NCI-H510A treated with DMSO at 0.1 percent for 48 hours (cell line): ENCODE data around the gene ARRB1.

Source experiments
- DNase-seq: peaks from one replicate; lab custom pipeline; 2025; lab: John Stamatoyannopoulos, UW

ARRB1 gene

DNA sequence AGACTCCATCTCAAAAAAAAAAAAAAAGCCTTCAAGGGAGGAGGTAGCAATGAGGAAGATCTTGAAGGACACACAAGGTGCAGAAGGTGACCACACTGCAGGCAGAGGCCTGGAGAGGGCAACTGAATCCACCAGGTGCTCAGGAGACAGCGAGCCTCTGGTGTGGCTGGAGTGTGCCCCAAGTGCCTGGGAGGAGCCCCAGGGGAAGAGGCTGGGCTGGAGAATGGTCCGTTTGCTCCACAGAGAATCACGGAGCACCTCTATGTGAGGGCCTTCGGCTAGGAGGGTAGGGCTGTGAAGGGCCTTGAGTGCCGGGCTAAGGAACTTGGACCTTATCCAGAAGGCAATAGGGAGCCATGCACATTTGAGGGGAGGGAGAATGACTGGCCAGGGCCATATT, 50.3 kb downstream of the ARRB1 start:
- no peak for DNase-seq

DNA sequence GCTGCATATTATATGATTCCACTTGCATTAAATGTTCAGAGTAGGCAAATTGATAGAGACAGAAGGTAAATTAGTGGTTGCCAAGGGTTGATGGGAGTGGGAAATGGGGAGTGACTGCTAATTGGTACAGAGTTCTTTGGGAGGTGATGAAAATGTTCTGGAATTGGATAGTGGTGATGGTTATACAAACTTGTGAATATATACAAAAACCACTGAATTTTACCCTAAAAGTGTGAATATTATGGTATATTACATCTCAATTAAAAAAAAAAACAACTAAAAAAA, 52.5 kb downstream of the ARRB1 start:
- DNase-seq = no peak

DNA sequence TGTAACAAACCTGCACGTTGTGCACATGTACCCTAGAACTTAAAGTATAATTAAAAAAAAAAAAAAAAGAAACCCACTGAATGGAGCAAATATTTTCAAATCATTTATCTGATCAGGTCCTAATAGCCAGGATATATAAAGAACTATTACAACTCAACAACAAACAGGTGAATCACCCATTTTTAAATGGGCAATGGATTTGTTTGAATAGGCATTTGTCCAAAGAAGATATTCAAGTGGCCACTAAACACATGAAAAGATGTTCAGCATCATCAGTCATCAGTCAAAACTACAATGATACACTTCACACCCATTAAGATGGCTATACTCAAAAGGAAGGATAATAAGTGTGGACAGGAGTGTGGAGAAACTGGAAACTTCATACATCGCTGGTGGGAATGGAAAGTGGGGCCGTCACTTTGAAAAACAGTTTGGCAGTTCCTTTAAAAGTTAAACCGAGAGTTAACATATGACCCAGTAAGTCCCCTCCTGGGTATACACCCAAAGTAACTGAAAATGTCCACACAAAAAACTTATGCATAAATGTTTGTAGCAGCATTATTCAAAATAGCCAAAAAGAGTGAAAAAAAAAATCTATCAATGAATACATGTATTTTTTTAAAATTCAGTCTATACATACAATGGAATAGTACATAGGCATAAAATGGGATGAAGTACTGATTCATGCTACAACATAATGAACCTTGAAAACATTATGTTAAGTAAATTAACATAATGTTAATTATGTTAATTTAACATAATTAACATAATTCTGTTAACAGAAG, 53.1 kb downstream of the ARRB1 start:
- DNase-seq = peak; percentile 93

DNA sequence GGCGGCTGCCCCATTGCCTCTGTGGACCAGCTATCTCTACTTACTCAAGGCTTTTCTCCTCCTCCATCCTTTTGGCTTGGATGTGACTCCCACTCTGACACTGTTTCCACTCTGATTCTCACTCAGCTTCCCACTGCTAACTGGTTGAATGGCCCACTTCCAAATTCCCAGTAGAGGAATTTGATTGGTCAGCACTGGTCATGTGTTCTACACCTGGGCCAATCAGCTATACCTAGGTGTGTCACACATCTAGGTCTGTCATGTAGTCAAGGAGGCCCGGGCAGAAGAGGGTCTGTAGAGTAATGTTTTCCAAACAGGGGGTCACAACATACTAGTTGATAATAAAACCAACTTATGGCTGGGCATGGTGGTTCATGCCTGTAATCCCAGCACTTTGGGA, 57.6 kb downstream of the ARRB1 start:
- no peak for DNase-seq

DNA sequence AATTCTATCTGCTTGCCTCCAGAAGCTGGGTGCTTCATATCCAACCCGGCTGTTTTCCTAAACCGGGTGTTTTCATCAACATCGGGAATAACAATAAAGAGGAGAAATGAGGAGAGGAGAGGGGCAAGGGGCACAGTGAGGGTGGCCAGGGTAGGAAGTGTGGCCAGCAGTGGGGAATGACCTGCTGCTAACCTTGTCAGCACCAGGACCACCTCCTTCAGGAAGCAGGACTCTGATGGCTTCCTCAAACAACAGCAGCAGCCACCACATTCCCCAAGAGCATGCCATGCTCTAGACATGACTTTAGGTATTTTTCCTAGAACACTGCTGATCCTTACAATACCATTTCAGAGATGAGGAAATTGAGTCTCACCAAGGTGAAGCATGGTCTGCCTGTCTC, 58.5 kb downstream of the ARRB1 start:
- no peak for DNase-seq

DNA sequence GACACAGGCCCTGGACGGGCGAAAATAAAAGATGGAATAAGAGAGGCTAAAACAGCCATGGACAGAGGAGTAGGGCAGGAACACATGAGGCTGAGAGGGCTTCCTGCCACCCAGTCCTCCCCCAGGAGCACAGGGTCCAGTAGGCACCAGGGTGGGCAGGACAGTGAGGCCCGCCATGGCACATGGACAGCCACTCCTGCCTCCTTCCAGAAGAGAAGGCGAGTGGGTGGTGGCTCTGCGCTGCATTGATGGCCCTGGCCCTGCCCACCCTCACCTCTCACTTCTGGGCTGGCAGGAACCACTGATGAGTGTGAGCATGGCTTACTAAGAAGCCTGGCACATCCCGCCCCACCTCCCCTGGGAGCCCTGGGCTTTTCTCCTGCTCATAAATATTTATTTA, 59.7 kb downstream of the ARRB1 start:
- no peak for DNase-seq

DNA sequence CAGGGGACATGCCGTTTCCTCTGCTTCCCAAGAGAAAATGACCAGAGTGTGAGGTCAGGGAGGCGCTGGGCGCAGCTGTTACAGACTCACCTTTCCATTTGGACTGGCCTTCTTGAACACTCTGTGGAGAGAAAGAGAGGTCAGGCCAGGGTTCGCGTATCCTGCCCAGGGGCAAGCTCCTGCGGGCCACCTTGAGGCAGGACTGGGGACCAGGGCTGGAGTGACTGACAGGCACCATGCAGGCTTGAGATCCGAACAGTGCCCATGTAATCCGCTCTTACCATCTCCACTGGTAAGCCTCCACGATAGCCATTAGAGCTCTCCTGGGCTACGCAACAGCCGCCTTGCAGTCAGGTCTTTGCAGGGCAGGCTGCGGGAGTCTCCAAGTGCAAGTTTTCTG, 61.5 kb downstream of the ARRB1 start:
- no peak for DNase-seq

DNA sequence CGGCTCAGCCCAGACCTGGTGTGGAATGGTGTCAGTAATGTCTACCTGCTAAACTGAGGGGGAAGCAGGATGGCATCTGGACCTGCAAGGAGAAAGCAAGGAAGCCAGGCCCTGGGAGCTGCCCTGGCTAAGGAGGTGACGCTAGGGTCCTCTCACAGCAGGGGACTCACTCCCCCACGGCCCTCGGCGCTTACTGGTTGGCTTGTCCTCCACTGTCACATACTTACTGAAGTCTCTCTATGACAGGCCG, 62.0 kb downstream of the ARRB1 start:
- no peak for DNase-seq

DNA sequence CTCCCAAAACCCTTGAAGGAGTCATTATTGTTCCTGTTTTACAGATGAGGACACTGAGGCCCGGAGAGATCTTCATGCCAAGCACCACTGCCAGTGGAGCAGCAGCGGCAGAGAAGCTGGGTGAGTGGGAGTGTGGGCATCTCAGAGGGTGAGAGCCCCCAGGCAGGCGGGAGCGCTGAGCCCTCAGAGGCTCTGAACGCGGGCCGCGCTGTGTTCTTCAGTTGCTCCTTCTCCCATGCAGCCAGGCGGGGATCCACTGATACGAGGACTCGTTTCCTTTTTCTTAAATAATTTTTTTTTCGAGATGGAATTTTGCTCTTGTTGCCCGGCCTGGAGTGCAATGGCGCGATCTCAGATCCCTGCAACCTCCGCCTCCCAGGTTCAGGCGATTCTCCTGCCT, 63.9 kb downstream of the ARRB1 start:
- DNase-seq = no peak

DNA sequence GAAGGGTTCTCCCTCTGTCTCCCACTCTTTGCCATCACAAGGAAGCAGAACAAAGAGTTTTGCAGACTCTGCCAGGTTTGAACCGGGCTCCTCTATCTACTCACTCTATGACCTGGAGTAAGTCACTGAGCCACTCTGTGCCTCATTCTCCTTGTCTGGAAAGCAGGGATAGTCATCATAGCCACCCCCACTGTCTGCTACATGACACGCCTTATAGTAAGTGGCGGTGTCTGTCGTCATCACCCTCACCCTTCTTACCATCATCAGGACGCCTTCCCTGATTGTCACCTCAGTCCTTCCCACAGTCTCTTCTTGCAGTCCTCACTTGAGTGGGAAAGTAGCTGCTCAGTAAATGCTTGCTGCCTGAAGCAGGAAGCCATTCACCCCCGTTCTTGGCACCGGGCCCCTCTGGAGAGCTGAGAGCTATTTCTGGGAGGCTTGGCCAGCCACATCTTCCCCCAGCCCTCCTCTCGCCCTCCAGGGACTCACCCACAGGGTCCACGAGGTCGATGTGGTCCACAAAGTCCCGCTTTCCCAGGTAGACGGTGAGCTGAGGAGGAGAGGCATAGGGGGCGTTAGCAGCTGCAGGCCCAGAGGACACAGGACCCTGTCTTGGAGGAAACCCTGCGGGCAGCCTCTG, 64.5 kb downstream of the ARRB1 start:
- DNase-seq = no peak

DNA sequence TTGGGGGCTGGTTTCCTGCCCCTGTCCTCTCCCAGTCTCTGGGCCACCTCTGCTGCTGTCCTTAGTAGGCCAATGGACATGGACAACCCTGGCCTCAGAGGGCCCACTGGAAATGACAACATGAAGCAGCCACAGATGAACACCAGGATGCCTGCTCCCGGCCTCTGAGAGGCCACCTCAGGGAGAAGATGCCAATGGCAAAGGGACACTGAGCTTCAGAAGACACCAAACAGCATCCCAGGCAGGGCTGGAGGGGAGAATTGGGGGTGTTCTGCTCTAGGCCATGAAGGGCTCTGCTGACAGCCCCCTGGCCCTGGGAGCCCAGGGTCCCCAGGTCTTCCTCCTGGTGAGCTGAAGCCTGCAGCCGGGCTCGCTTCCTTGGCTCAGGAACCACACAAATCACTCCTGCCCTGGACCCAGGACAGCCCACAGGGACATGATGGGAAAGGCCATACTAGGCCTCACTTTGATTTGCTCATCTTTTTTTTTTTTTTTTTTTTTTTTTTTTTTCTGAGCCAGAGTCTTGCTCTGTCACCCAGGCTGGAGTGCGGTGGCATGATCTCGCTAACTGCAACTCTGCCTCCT, 65.6 kb downstream of the ARRB1 start:
- DNase-seq = no peak

DNA sequence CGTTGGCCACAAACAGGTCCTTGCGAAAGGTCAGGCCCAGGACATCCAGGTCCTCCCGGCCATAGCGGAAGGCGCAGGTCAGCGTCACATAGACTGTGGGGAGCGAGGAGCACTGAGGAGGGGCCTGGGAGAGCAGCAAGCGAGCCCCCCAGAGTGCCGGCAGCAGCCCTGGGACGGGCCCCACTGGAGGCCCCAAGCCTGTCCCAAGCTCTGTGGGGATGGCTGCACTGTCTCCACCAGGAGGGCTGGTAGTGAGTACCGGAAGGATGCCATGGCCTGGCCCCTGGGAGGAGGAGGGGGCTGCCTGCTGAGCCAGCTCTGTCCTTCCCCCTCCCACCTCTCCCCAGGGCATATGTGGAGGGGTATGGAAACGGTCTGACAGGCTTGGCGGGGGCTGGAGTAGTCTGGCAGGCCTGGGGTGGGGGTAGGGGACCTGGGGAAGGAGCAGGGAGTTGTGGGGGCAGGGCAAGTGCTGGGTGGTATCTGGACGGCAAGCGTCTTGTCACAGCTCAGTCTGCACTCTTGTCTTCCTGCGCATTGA, 68.0 kb downstream of the ARRB1 start:
- no peak for DNase-seq

DNA sequence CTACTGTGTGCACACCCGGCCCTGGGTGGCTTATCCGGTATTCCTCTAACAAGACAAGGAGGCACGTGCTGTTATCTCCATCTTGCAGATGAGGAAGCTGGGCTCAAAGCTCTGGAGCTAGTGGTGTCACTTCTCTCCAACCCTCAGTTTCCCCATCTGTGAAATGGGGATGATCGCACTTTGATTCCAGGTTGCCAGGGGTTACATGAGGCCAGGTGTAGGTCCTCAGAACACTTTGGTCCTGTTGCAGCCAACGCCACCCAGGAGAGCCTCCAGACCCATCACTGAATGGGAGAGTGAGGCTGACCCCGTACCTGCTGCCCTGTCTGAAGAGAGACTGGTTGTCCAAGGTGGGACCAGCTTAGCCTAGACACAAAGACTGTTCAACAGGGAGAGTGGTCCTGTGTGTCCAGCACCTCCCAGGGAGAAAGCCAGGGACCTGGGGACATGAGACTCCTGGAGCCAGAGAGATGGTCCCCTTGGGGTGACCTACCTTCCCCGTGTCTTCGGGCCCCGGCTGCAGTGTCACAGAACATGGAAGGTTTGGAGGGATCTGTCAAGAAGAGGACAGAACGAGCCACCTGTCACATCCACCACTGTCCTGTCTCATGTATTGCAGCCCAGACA, 69.9 kb downstream of the ARRB1 start:
- no peak for DNase-seq

DNA sequence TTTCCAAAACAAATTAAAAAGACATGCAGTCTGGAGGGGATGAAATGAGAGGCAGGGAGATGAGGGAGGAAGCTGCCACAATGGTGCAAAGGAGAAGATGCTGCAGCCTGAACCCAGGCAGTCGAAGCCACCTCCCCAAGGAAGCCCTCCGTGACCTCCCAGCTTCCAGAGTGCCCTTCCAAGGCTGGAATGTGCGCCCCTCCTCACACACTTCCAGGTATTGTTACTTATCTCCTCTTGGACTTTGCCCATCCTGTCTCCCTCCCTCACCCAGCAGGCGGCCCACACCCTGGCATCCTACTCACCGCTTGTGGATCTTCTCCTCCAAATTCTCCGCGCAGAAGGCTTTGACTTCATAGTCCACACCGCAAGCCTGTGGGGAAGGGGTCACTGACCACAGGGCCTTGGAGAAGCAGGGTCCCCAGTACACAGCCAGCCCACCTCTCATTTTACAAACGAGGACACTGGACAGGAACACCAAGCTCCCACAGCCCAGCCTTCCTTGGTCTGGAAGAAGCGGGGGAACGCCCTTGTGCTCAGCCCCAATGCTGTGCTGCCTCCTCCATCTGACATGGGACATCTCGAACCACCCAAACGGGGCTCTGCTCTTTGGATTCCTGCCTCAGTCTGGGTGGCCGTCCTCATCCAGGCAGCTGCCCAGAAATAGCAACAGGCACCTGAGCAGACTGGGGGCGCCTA, 70.5 kb downstream of the ARRB1 start:
- no peak for DNase-seq

DNA sequence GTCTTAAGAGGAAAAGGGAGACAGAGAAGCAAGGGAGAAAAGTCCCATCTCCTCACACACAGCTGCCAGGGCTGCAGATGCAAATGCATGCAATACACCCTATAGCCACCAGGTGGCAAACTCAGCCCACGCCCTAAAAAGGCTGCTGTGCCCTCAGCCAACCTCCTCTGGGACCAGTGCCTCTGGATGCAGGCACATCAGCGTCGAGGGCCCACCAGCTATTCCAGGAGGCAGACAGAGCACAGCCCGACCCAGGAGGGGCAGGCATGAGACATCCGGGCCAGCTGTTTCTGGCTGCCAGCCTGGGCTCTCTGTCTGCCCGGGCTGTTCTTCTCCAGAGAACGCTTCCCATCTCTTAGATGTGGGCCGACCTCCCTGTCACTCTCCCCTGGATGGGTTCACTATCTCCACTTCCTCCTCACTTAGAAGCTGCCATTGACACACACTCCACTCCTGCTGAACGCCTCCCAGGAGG, 71.2 kb downstream of the ARRB1 start:
- peak; percentile 51 for DNase-seq

DNA sequence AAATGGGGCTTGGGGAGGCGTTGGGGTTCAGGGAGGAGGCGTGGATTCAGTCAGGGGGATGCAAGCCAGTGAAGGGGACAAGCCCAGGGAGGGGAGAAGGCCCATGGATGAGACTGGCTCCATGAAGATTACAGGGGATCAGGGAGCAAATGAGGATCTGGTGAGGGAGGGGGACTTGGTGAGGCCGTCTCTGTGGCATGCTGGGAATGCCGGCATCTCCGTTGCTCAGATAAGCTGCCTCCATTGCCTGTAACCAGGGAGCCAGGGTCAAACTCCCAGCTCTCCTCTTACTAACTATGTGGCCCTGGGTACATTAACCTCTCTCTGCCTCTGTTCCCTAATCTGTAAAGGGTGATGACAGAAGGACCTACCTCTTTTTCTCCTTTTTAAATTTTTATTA, 72.2 kb downstream of the ARRB1 start:
- no peak for DNase-seq

DNA sequence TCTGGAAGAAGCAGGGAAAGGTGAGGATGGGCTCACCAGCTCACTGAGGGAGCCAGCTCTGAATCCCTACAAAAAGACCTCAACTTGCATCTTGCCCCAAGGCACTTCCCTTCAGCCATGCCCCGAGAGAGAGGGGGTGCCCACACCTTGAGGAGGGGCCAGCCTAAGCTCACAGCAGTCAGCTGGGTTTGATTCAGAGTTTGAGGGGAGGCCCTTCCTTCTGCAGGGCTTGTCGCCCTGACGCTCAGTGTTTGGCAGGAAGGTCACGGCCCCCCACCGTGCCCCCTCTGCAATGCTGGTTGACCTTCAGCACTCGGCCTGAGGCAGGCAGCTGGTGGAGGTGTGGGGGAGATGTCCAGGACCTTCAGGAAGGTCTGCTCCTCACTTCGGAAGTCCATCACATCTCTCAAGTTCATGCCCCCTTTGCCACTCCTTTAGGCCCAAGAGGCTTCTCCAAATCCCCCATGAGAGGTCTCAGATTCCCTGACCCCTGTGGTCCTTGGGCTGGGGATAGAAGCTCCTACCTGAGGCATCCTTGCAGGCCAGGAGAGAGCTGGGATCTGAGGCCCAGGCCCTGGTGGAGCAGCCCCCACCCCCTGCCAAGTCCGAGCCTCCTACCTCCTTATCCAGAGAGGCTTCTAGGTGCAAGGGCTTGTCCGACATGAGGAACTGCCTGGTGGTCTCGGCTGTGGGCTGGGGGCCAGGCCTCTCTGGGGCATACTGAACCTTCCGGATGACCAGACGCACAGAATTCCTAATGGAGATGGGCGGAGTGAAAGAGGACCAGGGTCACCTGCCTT, 73.3 kb downstream of the ARRB1 start:
- DNase-seq = no peak

DNA sequence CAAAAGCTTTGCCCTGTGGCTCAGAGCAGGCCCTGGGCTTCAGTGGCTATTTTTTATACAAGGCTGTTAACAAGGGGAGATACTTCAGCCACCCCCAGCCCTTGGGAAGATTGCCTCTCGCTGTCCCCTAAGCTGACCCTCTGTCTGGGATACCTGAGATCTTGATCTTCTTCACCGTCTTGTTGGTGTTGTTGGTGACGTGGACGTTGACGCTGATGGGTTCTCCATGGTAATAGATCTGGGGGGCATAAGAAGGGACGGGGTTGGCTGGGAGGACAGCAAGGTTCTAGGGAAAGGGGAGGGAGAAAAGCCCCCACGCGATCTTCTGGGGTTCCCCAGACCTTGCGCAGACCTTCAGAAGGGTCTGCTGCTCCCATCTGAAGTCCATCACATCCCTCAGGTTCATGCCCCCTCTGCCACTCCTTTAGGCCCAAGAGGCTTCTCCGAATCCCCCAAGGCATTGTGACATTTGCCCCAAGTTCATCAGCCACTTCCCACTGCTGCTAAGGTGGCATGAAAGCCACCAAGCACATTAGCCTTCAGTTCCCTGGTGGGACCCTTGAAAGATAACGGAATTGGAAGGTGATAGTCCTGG, 74.2 kb downstream of the ARRB1 start:
- no peak for DNase-seq

DNA sequence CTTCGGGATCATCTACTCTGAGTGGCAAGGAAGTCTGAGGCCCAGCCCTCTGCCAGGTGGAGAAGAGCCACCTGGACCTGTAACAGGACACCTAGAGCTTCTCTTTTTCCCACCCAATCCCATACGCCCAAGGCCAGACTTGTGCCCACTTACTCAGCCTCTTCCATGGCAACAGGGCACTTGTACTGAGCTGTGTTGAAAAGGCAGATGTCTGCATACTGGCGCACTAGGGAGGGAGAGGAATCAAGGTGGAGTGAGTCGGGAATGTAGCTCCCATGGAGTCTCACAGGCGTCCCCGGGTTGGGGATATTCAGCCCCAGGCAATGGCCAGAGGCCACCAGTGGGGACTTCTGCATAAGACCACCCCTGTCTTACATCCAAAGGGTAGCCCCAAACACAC, 74.8 kb downstream of the ARRB1 start:
- peak; percentile 98 for DNase-seq

DNA sequence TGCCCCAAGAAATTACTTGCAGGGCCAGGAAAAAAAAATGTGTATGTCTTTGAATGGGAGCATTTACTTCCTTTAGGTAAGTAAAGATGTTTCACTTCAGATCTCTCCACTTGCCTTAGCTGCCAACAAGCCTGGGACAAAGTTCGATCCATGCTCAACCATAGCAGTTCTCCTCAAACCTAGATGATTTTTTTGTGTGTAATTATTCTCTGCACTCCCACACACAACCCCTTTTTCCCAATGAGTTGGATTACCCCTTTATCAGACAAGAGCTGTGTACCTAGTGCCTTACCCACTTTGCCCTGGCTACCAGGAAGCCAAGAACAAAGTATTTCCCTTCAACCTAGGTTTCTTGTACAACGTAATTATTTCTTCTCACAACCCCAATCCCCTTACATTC, 75.3 kb downstream of the ARRB1 start:
- no peak for DNase-seq

DNA sequence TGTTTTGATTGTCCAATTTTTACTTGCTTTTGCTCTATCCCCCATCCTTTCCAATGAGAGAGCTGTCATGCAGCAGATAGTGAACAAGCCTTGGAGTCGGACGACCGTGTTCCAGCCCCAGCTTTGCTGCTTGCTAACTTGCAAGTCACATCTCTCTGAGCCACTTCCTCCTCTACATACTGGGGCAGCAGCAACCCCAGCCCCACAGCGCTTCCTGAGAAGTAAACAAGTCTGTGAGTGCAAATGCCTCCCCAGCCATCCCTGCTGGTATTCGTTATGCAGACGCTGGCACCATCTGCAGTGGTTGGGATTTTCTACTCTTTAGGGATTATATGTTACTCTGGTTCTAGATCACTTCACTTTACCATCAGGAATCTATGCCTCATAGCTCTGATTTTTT, 75.9 kb downstream of the ARRB1 start:
- DNase-seq = peak; percentile 76
